Activated naive CD8-positive, alpha-beta T cell treated with anti-CD3 and anti-CD28 coated beads for 36 hours (primary cell): ENCODE measurements around the gene PAX2. TPM values are rescaled to one million over a fixed set of nuclear protein-coding genes. Genes with fewer than 3 reads are reported as not detected.

ENCODE experiments used
- DNase-seq: peaks from one replicate; pipeline ENCODE4 v3.0.0; 2021
- H3K27ac Mint-ChIP-seq: one replicate; pipeline ENCODE4 v1.8.0; 2022; ENCODE audit warnings: mild to moderate bottlenecking, moderate library complexity, mixed read lengths
- H3K27me3 Mint-ChIP-seq: one replicate; pipeline ENCODE4 v1.8.0; 2022; ENCODE audit warnings: mild to moderate bottlenecking, mixed read lengths
- H3K36me3 Mint-ChIP-seq: one replicate; pipeline ENCODE4 v1.8.0; 2021; ENCODE audit warnings: mild to moderate bottlenecking, mixed read lengths
- H3K4me1 Mint-ChIP-seq: one replicate; pipeline ENCODE4 v1.8.0; 2021; ENCODE audit warnings: mixed read lengths
- H3K4me3 Mint-ChIP-seq: one replicate; pipeline ENCODE4 v1.8.0; 2022; ENCODE audit warnings: mild to moderate bottlenecking, moderate library complexity, mixed read lengths
- H3K9me3 Mint-ChIP-seq: one replicate; pipeline ENCODE4 v1.8.0; 2022; ENCODE audit warnings: mixed read lengths
- total RNA-seq, 2 experiments: library from RNA; stranded (reverse); gene quantifications; one replicate each; pipeline ENCODE4 v1.2.3, GENCODE V29; 2021

PAX2 gene
- total RNA-seq, 2 experiments from 2014 or later = not detected

DNA sequence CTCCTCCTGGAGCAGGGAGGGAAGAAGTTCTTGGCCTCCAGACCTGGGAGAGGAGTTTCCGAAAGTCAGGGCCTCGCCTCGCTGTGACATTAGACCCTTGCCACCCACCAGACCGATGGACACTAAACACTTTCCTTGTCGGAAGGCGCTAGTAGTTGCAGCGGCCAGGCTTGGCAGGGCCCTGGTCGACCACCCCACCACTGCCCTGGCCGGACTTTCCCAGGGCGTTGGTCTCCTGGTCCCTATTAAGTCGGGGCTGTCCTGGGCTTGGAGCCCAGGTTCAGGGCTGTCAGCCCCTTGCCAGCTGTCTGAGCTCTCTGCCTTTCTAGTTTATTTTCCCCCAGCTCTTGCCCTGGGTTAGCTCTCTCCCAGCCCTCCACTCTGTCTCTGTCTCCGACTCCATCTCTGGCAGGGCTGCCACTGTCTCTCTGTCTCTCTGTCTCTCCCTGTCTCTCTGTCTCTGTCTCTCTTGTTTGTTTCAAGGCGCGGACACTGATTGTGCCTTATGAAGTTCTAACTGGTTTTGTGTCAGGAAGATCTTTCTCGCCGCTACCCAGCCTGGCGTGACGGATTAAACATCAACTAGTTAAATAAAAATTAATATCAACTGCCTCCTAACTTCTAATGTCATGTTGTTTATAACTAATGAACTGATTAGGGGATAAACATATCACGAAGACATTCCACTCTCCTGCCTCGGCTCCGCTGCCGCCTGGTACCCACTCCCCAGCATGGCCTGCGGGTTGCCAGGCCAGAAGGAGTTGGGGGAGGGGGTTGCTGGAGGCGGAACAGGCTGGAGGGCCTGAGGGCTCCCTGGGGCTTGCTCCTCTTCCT is 13.8 kb upstream of the PAX2 start:
- H3K4me3 Mint-ChIP-seq = no peak overlapping the region
- no peak overlapping the region for H3K27ac Mint-ChIP-seq
- H3K36me3 Mint-ChIP-seq = no peaks in the 10 kb centered on the region
- H3K9me3 Mint-ChIP-seq = no peaks in the 10 kb centered on the region
- DNase-seq = no peak
- H3K4me1 Mint-ChIP-seq = peaks cover 26% of the 10 kb centered on the region
- H3K27me3 Mint-ChIP-seq = peaks cover 96% of the 10 kb centered on the region

- DNase-seq = no peak
- H3K9me3 Mint-ChIP-seq = no peaks in the 10 kb centered on the region
- peaks cover 97% of the 10 kb centered on the region for H3K27me3 Mint-ChIP-seq
- no peak overlapping the region for H3K27ac Mint-ChIP-seq
- peaks cover 26% of the 10 kb centered on the region for H3K4me1 Mint-ChIP-seq
- H3K4me3 Mint-ChIP-seq = no peak overlapping the region
- H3K36me3 Mint-ChIP-seq = no peaks in the 10 kb centered on the region
These were observed 13.2 kb upstream of the PAX2 start for GRCh38 chr10:100732241-100732596.

DNA sequence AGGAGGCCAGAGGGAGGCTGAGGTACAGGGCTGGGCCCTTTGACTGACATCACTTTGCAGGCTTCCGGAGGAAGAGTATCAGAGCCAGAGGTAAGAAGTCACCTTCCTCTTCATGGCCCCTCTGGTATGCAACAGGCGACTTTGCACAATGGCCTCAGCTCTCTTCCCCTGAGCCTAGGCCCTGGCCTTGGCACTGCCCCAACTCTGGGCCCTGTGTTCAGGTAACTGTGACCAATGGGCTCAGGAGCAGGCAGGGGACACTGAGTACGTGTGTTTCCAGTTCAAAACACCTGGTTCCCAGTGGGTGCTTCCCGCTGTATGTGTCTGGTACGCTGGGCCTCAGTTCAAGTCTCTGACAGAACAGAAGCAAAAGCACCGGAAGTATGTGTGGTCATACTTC is 12.1 kb upstream of the PAX2 start:
- Mint-ChIP-seq H3K4me1 (peaks cover 32% of the 10 kb centered on the region), H3K4me3 (no peak overlapping the region), H3K9me3 (no peaks in the 10 kb centered on the region), H3K27ac (no peak overlapping the region), H3K27me3 (peaks cover 97% of the 10 kb centered on the region), H3K36me3 (no peaks in the 10 kb centered on the region)
- DNase-seq = no peak

GRCh38 chr10:100734295-100735086 is 10.9 kb upstream of the PAX2 start:
- H3K9me3 Mint-ChIP-seq = no peaks in the 10 kb centered on the region
- H3K27ac Mint-ChIP-seq = no peak overlapping the region
- H3K4me1 Mint-ChIP-seq = peaks cover 32% of the 10 kb centered on the region
- H3K27me3 Mint-ChIP-seq = peaks cover 97% of the 10 kb centered on the region
- no peak for DNase-seq
- H3K36me3 Mint-ChIP-seq = no peaks in the 10 kb centered on the region
- H3K4me3 Mint-ChIP-seq = no peak overlapping the region

DNA sequence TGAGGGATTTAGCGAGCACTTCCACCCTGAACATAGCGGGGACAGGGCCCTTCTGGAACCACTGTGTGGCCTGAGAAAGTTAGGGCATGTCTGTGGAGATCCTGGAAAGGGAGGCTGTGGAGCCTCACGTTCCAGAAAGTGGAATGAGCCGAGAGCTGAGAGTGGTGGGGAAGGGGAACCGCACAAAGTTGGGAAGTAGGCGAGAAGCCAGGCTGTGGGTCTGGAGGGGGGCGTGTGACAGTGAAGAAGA is 10.4 kb upstream of the PAX2 start:
- Mint-ChIP-seq H3K4me1 (peaks cover 32% of the 10 kb centered on the region), H3K27me3 (peaks cover 97% of the 10 kb centered on the region), H3K36me3 (no peaks in the 10 kb centered on the region), H3K27ac (no peak overlapping the region), H3K9me3 (no peaks in the 10 kb centered on the region), H3K4me3 (no peak overlapping the region)
- DNase-seq = no peak

DNA sequence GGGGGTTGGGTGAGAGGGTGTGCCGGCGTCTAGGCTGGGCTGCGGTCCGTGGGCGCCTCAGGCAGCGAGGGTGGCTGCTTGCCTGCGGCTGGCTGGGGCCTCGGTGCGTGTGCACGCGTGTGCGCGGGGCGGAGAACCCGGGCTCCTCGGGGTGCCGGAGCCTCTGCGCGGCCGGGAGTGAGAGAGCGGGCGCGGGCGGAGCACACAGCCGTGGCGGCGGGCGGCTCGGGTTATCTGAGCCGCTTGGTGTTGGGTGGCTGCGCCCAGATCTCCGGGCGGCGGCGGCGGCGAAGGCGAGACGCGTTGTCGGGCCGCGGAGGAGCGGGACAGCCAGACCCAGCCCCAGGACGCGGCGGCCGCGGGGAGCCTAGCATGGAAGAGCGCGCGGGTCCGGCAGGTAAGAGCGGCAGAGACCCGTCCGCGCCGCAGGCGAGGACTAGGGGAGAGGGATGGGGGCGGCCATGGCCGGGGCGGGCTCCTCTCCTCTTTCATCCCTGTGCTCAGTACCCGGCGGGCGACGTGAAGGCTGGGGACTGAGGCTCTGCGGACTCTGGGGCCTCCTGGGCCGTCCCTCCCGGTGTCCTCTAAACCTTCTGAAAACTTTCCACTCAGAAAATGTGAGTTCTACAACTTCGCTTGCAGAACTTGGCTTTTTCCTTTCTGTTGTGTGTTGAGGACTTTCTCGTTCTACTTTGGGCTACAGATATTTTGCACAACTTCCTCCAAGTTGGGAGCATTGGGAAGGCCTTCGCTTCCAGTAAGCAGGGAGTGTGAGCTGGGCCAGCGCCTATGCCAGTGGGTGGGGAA is 9.8 kb upstream of the PAX2 start:
- Mint-ChIP-seq H3K27me3 (peaks cover 98% of the 10 kb centered on the region), H3K4me1 (peaks cover 28% of the 10 kb centered on the region), H3K4me3 (no peak overlapping the region), H3K36me3 (no peaks in the 10 kb centered on the region), H3K9me3 (no peaks in the 10 kb centered on the region), H3K27ac (no peak overlapping the region)
- no peak for DNase-seq

GRCh38 chr10:100736144-100736808 is 9.1 kb upstream of the PAX2 start:
- H3K4me3 Mint-ChIP-seq = no peak overlapping the region
- peaks cover 26% of the 10 kb centered on the region for H3K4me1 Mint-ChIP-seq
- H3K27me3 Mint-ChIP-seq = peaks cover 99% of the 10 kb centered on the region
- DNase-seq = no peak
- no peak overlapping the region for H3K27ac Mint-ChIP-seq
- no peaks in the 10 kb centered on the region for H3K36me3 Mint-ChIP-seq
- H3K9me3 Mint-ChIP-seq = no peaks in the 10 kb centered on the region

GRCh38 chr10:100736809-100737354 is 8.5 kb upstream of the PAX2 start:
- DNase-seq = no peak
- no peaks in the 10 kb centered on the region for H3K36me3 Mint-ChIP-seq
- no peak overlapping the region for H3K4me3 Mint-ChIP-seq
- H3K27me3 Mint-ChIP-seq = peaks cover 99% of the 10 kb centered on the region
- no peaks in the 10 kb centered on the region for H3K9me3 Mint-ChIP-seq
- no peak overlapping the region for H3K27ac Mint-ChIP-seq
- H3K4me1 Mint-ChIP-seq = peaks cover 29% of the 10 kb centered on the region

DNA sequence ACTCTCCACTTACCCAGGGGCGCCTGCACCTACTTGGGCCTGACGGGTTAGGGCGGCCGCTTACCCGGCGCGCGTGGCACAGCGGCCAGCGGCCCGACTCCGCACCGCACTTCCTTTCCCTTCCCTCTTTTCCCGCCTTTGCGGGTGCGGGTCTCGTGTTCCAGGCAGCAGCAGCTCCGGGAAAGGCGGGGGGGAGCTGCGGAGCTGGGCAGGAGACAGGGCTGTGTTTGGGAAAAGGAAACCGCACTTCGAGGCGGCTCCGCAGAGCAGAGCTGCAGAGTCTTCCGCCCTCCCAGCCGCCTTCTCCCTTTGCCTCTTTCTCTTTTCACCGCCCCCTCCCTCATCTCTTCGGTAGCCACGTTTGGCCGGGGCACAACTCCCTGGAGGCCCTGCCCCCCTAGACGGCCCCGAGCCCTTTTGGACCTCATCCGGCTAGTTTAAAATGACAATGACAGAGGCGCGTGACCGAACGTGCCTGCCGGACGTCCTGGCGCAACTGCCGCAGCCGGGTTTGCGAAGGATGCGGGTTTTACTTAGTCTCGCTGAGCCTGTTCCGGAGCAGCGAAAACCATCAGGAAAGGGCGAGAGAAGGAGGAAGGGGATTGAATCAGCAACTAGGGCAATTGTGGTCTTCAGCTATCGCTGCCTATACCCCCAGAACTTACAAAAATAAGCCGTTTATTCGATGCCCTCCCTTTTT is 7.9 kb upstream of the PAX2 start:
- H3K4me3 Mint-ChIP-seq = peak overlapping the region; percentile 50
- H3K27ac Mint-ChIP-seq = no peak overlapping the region
- H3K27me3 Mint-ChIP-seq = peaks cover 99% of the 10 kb centered on the region
- no peaks in the 10 kb centered on the region for H3K9me3 Mint-ChIP-seq
- H3K4me1 Mint-ChIP-seq = peaks cover 30% of the 10 kb centered on the region
- no peak for DNase-seq
- no peaks in the 10 kb centered on the region for H3K36me3 Mint-ChIP-seq

DNA sequence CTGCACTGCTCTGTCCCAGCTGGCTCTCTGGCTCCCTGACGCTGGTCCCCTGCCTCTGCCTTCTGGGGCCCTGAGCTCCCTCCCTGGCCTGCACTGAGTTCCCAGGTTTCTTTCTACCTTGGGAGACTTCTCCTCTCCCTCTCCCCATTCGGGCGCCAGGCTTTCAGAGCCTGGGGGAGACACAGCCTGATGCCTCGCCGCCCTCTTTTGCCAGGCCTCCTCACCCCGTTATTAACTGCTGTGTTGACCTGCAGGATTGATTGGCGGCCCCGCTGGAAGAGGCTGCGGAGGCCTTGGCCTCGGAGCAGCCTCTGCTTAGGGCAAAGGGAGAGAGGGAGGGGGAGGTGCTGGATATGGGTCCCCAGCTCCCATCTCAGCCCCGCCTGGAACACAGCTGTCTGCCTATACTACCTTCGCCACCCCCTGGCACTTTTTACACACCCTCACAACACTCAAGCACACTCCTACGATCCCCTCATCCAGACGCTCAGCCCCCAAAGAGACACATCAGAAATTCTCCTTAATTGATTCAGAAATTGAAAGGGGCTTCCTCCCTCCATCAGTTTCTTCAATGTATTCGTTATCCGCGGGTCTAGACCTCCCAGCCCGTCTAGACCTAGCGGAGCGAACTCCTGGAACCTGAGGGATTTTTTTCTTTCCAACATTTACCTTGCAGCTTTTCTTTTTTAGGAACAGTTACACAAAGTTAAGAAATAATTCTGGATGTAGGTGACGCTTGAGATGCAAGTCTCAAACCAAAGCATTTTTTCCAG is 7.1 kb upstream of the PAX2 start:
- peak overlapping the region; percentile 2 for H3K4me3 Mint-ChIP-seq
- H3K9me3 Mint-ChIP-seq = no peaks in the 10 kb centered on the region
- H3K27ac Mint-ChIP-seq = no peak overlapping the region
- H3K36me3 Mint-ChIP-seq = no peaks in the 10 kb centered on the region
- peaks cover 99% of the 10 kb centered on the region for H3K27me3 Mint-ChIP-seq
- no peak for DNase-seq
- H3K4me1 Mint-ChIP-seq = peaks cover 31% of the 10 kb centered on the region

DNA sequence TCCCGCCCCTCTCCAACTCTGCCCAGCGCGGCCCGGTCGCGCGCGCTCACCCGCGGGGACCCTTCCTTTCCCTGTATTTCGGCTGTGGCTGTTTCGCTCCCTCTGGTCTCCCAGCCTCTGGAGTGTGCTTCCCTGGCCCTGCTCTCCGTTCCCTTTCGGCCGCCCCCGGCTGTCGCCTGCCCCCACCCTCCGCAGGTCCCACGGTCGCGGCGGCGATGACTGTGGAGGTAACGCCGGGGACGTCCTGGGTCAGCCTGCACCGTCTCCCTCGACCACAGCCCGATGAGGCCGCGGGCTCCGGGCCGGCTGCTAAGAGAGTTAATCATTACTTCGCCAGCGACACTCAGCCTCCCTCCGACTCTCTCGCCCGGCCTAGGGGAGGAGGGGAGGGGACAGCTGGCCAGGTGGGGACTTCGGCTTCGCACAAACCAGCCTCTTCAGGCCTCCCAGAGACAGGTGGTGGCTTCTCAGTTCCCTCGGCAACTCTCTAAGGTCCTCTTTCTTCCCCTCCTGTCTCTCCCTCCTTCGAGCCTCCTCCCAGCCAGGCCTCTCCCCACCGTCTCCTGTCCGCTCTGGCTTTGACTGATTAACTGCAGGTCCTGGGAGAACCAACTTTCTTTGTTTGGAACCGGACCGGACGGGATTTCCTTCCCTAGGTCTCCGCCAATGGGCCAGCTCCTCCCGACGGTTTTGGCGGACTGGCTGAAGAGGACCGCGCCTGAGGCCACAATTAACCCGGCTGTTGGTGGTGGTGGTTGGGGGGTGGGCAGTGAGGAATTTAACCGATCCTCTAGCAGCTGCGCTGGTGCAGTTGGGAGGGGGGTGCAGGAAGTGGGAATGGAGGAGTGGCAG is 5.6 kb upstream of the PAX2 start:
- no peaks in the 10 kb centered on the region for H3K9me3 Mint-ChIP-seq
- H3K27ac Mint-ChIP-seq = no peak overlapping the region
- no peaks in the 10 kb centered on the region for H3K36me3 Mint-ChIP-seq
- no peak overlapping the region for H3K4me3 Mint-ChIP-seq
- peaks cover 28% of the 10 kb centered on the region for H3K4me1 Mint-ChIP-seq
- H3K27me3 Mint-ChIP-seq = peaks cover 99% of the 10 kb centered on the region
- DNase-seq = no peak

DNA sequence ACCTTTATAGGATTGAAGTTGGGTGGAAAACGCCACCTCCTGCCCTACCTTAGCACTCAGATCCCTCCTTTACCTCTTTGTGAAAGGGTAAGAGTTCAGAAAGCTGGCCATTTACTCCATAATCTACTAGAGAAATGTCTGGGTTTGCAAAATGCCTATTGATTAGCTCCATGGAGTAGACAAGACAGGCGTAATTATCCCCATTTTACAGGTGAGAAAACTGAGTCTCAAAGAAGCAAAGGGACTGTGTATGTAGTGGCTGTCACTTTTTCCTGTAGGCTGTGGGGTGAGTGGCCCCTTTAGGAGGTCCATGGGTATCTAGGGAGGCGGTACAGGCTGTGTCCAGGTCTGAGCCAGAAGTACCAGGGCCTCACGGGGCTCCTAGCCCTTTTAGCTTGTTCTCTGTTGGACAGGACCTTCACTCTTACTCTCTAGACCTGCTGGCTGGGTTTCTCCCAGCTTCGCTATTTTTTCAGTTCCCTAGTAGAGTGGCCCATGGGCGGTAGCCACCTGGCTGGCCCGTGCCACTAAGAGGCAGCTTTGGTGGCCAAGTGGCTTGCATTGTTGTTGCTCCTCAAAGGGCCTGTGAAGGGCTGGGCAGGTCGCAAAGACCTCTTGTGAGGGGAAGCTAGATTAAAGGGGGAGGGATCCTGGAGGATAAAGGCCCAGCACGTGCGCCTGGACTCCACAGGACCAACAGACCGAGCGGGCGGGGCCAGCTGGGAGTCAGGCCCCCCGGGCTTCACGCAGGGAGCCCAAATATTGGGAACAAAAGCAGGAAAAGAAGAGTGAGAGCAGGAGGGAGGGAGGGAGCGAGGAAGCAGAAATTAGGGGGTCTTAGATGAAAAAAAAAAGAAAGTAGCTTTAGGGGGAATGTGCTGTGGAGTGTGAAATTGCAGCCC is 4.7 kb upstream of the PAX2 start:
- Mint-ChIP-seq H3K4me3 (no peak overlapping the region), H3K36me3 (no peaks in the 10 kb centered on the region), H3K27me3 (peaks cover 97% of the 10 kb centered on the region), H3K9me3 (no peaks in the 10 kb centered on the region), H3K4me1 (peaks cover 24% of the 10 kb centered on the region), H3K27ac (no peak overlapping the region)
- no peak for DNase-seq
